GM12878 (cell line): ENCODE results near the gene IRF9. TPM values are rescaled to one million over a fixed set of nuclear protein-coding genes. Genes with fewer than 3 reads are reported as not detected.
A peak's percentile ranks its signal among the peaks of the same experiment; 100 is the strongest.

Source experiments
- ATAC-seq: fragments of 200-7000 bp; cut with Tn5 transposase; 3 replicates; pipeline ENCODE4 v1.9.1; 2020; ENCODE audit warnings: mild to moderate bottlenecking, moderate library complexity
- BruUV-seq: library from RNA; stranded (reverse); fragments of 400-500 nt; replicated peaks from 2 replicates; lab custom pipeline; 2021; lab: Mats Ljungman, UMichigan
- CTCF ChIA-PET: fragments of 300-600 bp; sonication (Branson Sonifier 250); formaldehyde crosslinking; extraction: SDS; loops from one replicate; lab custom pipeline; 2021; ENCODE audit warnings: inconsistent platforms; lab: Yijun Ruan, JAX
- POLR2A ChIA-PET: fragments of 350-600 bp; formaldehyde crosslinking; extraction: SDS; loops from one replicate; lab custom pipeline; 2021; ENCODE audit warnings: inconsistent platforms; lab: Charles Lee
- RAD21 ChIA-PET: fragments of 300-600 bp; sonication (Branson Sonifier 250); formaldehyde crosslinking; loops from one replicate; lab custom pipeline; 2023; ENCODE audit warnings: antibody characterized with exemption; ENCODE audit not compliant: unreplicated experiment; lab: Charles Lee
- SMC1A ChIA-PET: fragments of 300-600 bp; sonication (Branson Sonifier 250); formaldehyde crosslinking; loops from one replicate; lab custom pipeline; 2023; ENCODE audit not compliant: unreplicated experiment, uncharacterized antibody; lab: Charles Lee
- DNase-seq: peaks from one replicate; pipeline ENCODE4 v3.0.0-alpha.2; 2011; ENCODE audit warnings: low read depth, low spot score
- FAIRE-seq: peaks from 3 replicates; lab custom pipeline; 2011; peaks lifted over from hg19 to GRCh38; lab: Jason Lieb, UNC
- H2AFZ ChIP-seq: 2 replicates; pipeline ENCODE4 v1.6.0; 2011; ENCODE audit warnings: low read depth, low read length, control low read depth; ENCODE audit not compliant: control insufficient read depth
- H3K27ac ChIP-seq: 2 replicates; pipeline ENCODE4 v1.5.1; 2011; ENCODE audit warnings: control low read depth; ENCODE audit not compliant: control insufficient read depth, insufficient read depth
- H3K27me3 ChIP-seq, 2 experiments: replicated peaks in 1 of 2; 2 replicates each; pipeline versions ENCODE4 v1.6.0 to v1.6.1; 2011; ENCODE audit warnings: low read length in 1 of 2; ENCODE audit not compliant: control insufficient read depth in 2 of 2, insufficient read depth in 2 of 2
- H3K36me3 ChIP-seq, 2 experiments: 2 replicates each; pipeline ENCODE4 v1.5.1; 2011; ENCODE audit warnings: low read length in 1 of 2; ENCODE audit not compliant: control insufficient read depth in 2 of 2, insufficient read depth in 2 of 2
- H3K4me1 ChIP-seq: 2 replicates; pipeline ENCODE4 v1.6.1; 2011; ENCODE audit warnings: mild to moderate bottlenecking, low read length, moderate library complexity, mixed read lengths; ENCODE audit not compliant: control insufficient read depth, insufficient read depth
- H3K4me2 ChIP-seq: 2 replicates; pipeline ENCODE4 v1.6.0; 2011; ENCODE audit warnings: control low read depth; ENCODE audit not compliant: control insufficient read depth, insufficient read depth
- H3K4me3 ChIP-seq: fragments of 200-600 bp; sonication (generic); 2 replicates; pipeline ENCODE4 v1.5.1; 2016
- H3K79me2 ChIP-seq: 2 replicates; pipeline ENCODE4 v1.6.0; 2011; ENCODE audit warnings: low read length; ENCODE audit not compliant: control insufficient read depth, insufficient read depth
- H3K9ac ChIP-seq: 2 replicates; pipeline ENCODE4 v1.8.0; 2011; ENCODE audit warnings: low read length, control low read depth, mixed read lengths; ENCODE audit not compliant: control insufficient read depth, insufficient read depth
- H3K9me3 ChIP-seq: replicated peaks from 3 replicates; pipeline ENCODE4 v1.5.1; 2011; ENCODE audit warnings: mild to moderate bottlenecking, low read length; ENCODE audit not compliant: control insufficient read depth, insufficient read depth
- H4K20me1 ChIP-seq: 2 replicates; pipeline ENCODE4 v1.6.0; 2011; ENCODE audit not compliant: control insufficient read depth, insufficient read depth
- ATF2 ChIP-seq: IDR thresholded peaks from 2 replicates; pipeline ENCODE4 v1.6.1; 2012; ENCODE audit warnings: low read length, inconsistent platforms
- CBX3 ChIP-seq: fragments of 200-600 bp; sonication (generic); IDR thresholded peaks from 2 replicates; pipeline ENCODE4 v1.6.1; 2016; ENCODE audit warnings: low read depth, borderline replicate concordance
- ESRRA ChIP-seq: IDR thresholded peaks from 2 replicates; pipeline ENCODE4 v1.6.1; 2012; ENCODE audit warnings: mild to moderate bottlenecking, low read length, improper control_type of control experiment
- EZH2 ChIP-seq: IDR thresholded peaks from 2 replicates; pipeline ENCODE4 v1.6.1; 2012; ENCODE audit warnings: low read depth, mild to moderate bottlenecking, control low read depth, inconsistent platforms, low read length, borderline replicate concordance; ENCODE audit not compliant: control insufficient read depth
- GATAD2B ChIP-seq: fragments of 450-650 bp; conservative IDR thresholded peaks from 2 replicates; pipeline ENCODE4 v1.6.1; 2017; ENCODE audit warnings: low read depth, mild to moderate bottlenecking, moderate library complexity
- HDAC2 ChIP-seq: fragments of 200-600 bp; sonication (generic); IDR thresholded peaks from 2 replicates; pipeline ENCODE4 v1.6.1; 2017
- HDAC6 ChIP-seq: fragments of 200-600 bp; sonication (generic); IDR thresholded peaks from one replicate; pipeline ENCODE4 v1.8.0; 2017; ENCODE audit warnings: antibody characterized with exemption; ENCODE audit not compliant: unreplicated experiment
- LARP7 ChIP-seq: fragments of 450-650 bp; IDR thresholded peaks from 2 replicates; pipeline ENCODE4 v1.6.1; 2017; ENCODE audit warnings: mild to moderate bottlenecking
- MXI1 ChIP-seq: fragments of 150-350 bp; IDR thresholded peaks from 2 replicates; pipeline ENCODE4 v1.6.1; 2011; ENCODE audit warnings: low read depth, mild to moderate bottlenecking, inconsistent platforms, low read length, improper control_type of control experiment
- POLR2AphosphoS5 ChIP-seq: IDR thresholded peaks from 2 replicates; pipeline ENCODE4 v1.6.1; 2011; ENCODE audit warnings: mild to moderate bottlenecking, low read length, inconsistent platforms
- RCOR1 ChIP-seq: conservative IDR thresholded peaks from 2 replicates; pipeline ENCODE4 v1.6.1; 2012; ENCODE audit warnings: low read depth, low read length, improper control_type of control experiment
- RELB ChIP-seq: fragments of 450-650 bp; IDR thresholded peaks from 2 replicates; pipeline ENCODE4 v1.6.1; 2017; ENCODE audit warnings: low read depth, mild to moderate bottlenecking, moderate library complexity
- SPI1 ChIP-seq: IDR thresholded peaks from 2 replicates; pipeline ENCODE4 v1.6.1; 2011; ENCODE audit warnings: low read depth, mild to moderate bottlenecking, low read length, moderate library complexity, borderline replicate concordance; ENCODE audit not compliant: insufficient read depth
- TBL1XR1 ChIP-seq: IDR thresholded peaks from 2 replicates; pipeline ENCODE4 v1.6.1; 2012; ENCODE audit warnings: low read depth, low read length, improper control_type of control experiment
- YBX1 ChIP-seq: fragments of 450-650 bp; IDR thresholded peaks from 2 replicates; pipeline ENCODE4 v1.6.1; 2016; ENCODE audit warnings: antibody characterized with exemption
- ZBTB4 ChIP-seq: fragments of 450-650 bp; formaldehyde crosslinking; IDR thresholded peaks from 2 replicates; pipeline ENCODE4 v1.4.0; 2022; ENCODE audit warnings: mild to moderate bottlenecking, moderate library complexity
- WGBS: methylation state at CpG from one replicate; pipeline ENCODE4 v1.1.6; 2016; ENCODE audit warnings: low lambda C conversion rate; ENCODE audit not compliant: insufficient replicate concordance, insufficient coverage; ENCODE audit errors: missing lambda C conversion rate; 5-methylcytosine and 5-hydroxymethylcytosine counted together
- in situ Hi-C: fragments of 300-500 bp; cut with MboI; formaldehyde crosslinking; loops from 9 replicates; pipeline ENCODE4 v1.14.3; 2018; ENCODE audit warnings: mixed read lengths
- intact Hi-C: fragments of 100-400 bp; cut with micrococcal nuclease; formaldehyde crosslinking; loops from one replicate; pipeline ENCODE4 v1.14.2; 2022; ENCODE audit not compliant: unreplicated experiment
- polyA plus RNA-seq, 11 experiments: library from polyadenylated mRNA; depleted of rRNA in 4 of 11; unstranded in 6 of 11; stranded (reverse) in 5 of 11; fragments of >200 nt; fragmentation: Nextera tagmentation in 4 of 11; fragmentation: Illumina TruSeq in 1 of 11; extraction: Ambion mirVana in 4 of 11; extraction: Trizol in 1 of 11; gene quantifications; 1 replicate in 1 of 11; 2 replicates in 10 of 11; pipeline versions ENCODE4 v1.2.1 to v1.2.3, GENCODE V29; 2011 to 2016; ENCODE audit warnings: inconsistent platforms in 2 of 11, missing spikeins in 2 of 11, low read depth in 1 of 11
- total RNA-seq, 4 experiments: library from RNA; depleted of rRNA in 3 of 4; stranded (reverse); fragments of >200 nt in 3 of 4; fragmentation: Illumina TruSeq in 1 of 4; extraction: Trizol in 1 of 4; gene quantifications; 2 replicates each; pipeline versions ENCODE4 v1.2.1 to v1.2.3, GENCODE V29; 2013 to 2021

The IRF9 gene
- total and polyA plus RNA-seq, 10 of the 15 experiments (the other 5 are each of a cell fraction or from before 2014, with no cell fraction given), result 47.6 to 234 (median 148) TPM

DNA sequence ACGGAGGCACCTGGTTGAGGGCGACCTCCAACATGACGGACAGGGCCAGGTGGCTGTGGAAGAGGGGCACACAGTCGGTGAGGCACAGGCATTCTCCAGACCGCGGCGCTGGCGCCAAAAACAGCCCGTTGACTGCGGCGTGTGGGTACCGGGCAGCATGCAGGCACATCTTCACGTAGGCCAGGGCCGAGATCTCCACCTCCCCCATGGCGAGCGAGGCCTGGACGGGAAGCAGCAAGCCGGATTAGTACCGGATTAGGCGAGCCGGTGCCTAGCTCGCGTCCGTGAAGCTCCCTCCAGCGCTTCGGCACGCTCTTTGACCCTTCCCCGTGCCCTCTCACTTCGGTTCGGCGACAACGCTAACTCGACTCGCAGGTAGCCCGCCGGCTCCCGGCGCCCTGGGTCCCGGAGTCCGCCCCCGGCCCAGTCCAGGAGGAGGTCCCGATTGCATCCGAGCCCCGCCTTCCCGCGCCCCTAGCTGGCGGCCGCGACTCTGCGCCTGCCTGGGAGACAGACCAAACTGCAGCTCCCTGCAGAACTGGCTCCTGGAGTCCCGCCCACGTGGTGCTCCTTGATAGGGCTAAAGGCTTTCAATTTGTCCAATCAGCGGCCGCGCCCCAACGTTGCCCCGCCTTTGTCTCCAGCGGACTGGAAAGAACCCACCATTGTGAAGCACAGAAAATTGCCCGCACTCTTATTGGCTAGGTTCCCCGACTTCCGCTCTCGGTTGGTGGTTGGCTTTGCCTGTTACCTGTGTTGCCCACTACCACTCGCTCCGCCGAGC is 19.8 kb upstream of the IRF9 start, which contains the start of gene EMC9 (continued):
- TF ChIP-seq GATAD2B (peak; percentile 72), CBX3 (no peak), RCOR1 (no peak), POLR2AphosphoS5 (peak; percentile 90), MXI1 (peak; percentile 66; the same call in 1 of the 2 replicates), TBL1XR1 (no peak)

DNA sequence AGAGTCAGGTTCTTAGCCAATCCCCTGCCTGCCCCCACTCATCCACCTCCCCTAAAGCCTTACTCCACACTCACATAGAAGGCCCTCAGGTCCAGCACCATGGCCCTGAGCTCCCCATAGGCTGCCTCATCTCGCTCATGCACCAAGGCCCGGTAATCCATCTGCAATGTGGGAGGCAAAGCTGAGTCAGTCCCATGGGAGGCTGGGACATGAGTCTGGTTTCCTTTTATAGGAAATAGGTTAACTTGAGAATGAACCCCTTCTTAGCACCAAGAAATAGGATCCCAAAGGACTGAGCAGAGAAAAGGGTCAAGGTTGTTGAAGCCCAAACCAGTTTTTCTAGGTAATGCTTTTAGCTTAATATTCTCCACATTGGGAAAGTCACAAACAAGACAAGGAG is 17.6 kb upstream of the IRF9 start:
- no TSS peak for BruUV-seq
- ATAC-seq, result no peak
- Histone ChIP-seq H3K79me2 (peaks cover 70% of the 10 kb centered on the region), H3K9ac (no peak overlapping the region), H3K36me3 (peaks cover 5 to 28% of the 10 kb centered on the region in 2 experiments), H3K4me3 (no peak overlapping the region), H3K4me2 (peak overlapping the region; percentile 77), H2AFZ (no peak overlapping the region), H3K27me3 (no peaks in the 10 kb centered on the region), H4K20me1 (no peaks in the 10 kb centered on the region), H3K4me1 (peaks cover 24% of the 10 kb centered on the region), H3K27ac (no peak overlapping the region; the same call in 1 of the 2 replicates), H3K9me3 (no peaks in the 10 kb centered on the region)
- CTCF ChIA-PET, result interaction anchor here (1.0 to 1.4 kb wide), 3 partner anchors 17 to 70 kb away, joined by 3 to 7 read pairs (median 5); partner anchors contain the start of genes CHMP4A and IRF9
- RAD21 ChIA-PET, result interaction anchor here (0.8 to 0.9 kb wide), 2 partner anchors 29 to 35 kb away, joined by 4 to 5 read pairs; partner anchors contain the start of genes DCAF11 and NRL
- no peak for FAIRE-seq
- SMC1A ChIA-PET, result interaction anchor here (0.6 to 1.5 kb wide), 4 partner anchors 18 to 35 kb away, joined by 3 to 6 read pairs (median 4); partner anchors contain the start of gene IRF9
- in situ Hi-C loops (no loop called here), intact Hi-C loops (no loop called here)
- DNase-seq, result no peak
- 50% methylated on average over 2 of the region's 2 CpGs for WGBS
- POLR2A ChIA-PET, result interaction anchor here (1.0 to 2.3 kb wide), 6 partner anchors 8 to 49 kb away, joined by 3 to 10 read pairs (median 5); partner anchors contain the start of genes IRF9, PCK2 and PSME1
- TF ChIP-seq HDAC6 (no peak), RELB (no peak), LARP7 (no peak), ATF2 (no peak), SPI1 (no peak), ESRRA (no peak), EZH2 (no peak), HDAC2 (no peak), ZBTB4 (CRISPR knock-in tag) (no peak), POLR2AphosphoS5 (no peak), YBX1 (no peak)
